OCI-LY3 (cell line): Measurements from ENCODE around the gene NUP98.

Source experiments
- H2AFZ ChIP-seq: fragments of 200-600, 300-600 bp; shearing (Covaris generic); 2 replicates; pipeline ENCODE4 v1.6.0; 2014; ENCODE audit warnings: antibody characterized with exemption, low read depth, low read length
- H3K27ac ChIP-seq: fragments of 200-600, 300-600 bp; sonication (generic); 2 replicates; pipeline ENCODE4 v1.5.1; 2014; ENCODE audit warnings: mild to moderate bottlenecking, low read length, moderate library complexity, mixed read lengths
- H3K27me3 ChIP-seq: fragments of 200-600, 300-600 bp; sonication (generic); 2 replicates; pipeline ENCODE4 v1.6.1; 2014; ENCODE audit warnings: low read depth, low read length, mixed read lengths
- H3K36me3 ChIP-seq: fragments of 200-600, 300-600 bp; sonication (generic); replicated peaks from 2 replicates; pipeline ENCODE3; 2014; ENCODE audit warnings: low read depth, low read length, mixed read lengths
- H3K4me1 ChIP-seq: fragments of 300-600, 200-600 bp; sonication (generic); 2 replicates; pipeline ENCODE4 v1.6.1; 2014; ENCODE audit warnings: low read length, mixed read lengths
- H3K4me2 ChIP-seq: fragments of 200-600, 300-600 bp; sonication (generic); 2 replicates; pipeline ENCODE4 v1.6.1; 2014; ENCODE audit warnings: low read length, mixed read lengths
- H3K4me3 ChIP-seq: fragments of 300-600, 200-600 bp; sonication (generic); 2 replicates; pipeline ENCODE4 v1.5.1; 2014; ENCODE audit warnings: antibody characterized with exemption, mild to moderate bottlenecking, low read length, moderate library complexity
- H3K79me2 ChIP-seq: fragments of 300-600, 200-600 bp; shearing (Covaris generic); 2 replicates; pipeline ENCODE4 v1.6.1; 2014; ENCODE audit warnings: mild to moderate bottlenecking, low read length, mixed read lengths
- H3K9ac ChIP-seq: fragments of 300-600, 200-600 bp; shearing (Covaris generic); 2 replicates; pipeline ENCODE4 v1.6.0; 2014; ENCODE audit warnings: mild to moderate bottlenecking, low read length, moderate library complexity
- H3K9me3 ChIP-seq: fragments of 200-600, 300-600 bp; shearing (Covaris generic); 2 replicates; pipeline ENCODE4 v1.6.1; 2014; ENCODE audit warnings: low read length, mixed read lengths; ENCODE audit not compliant: insufficient read depth
- H4K20me1 ChIP-seq: fragments of 200-600, 300-600 bp; sonication (generic); 2 replicates; pipeline ENCODE4 v1.6.1; 2016; ENCODE audit warnings: low read length, mixed read lengths; ENCODE audit not compliant: insufficient read depth
- EZH2phosphoT487 ChIP-seq: fragments of 200-600 bp; shearing (Covaris generic); IDR thresholded peaks from 2 replicates; pipeline ENCODE4 v1.6.1; 2018; ENCODE audit warnings: antibody characterized with exemption, mixed run types, low read depth
- TF ChIP-seq, protein P1 (sequence below): fragments of 200-600, 300-600 bp; sonication (generic); IDR thresholded peaks from 2 replicates; pipeline ENCODE4 v1.5.1; 2014; ENCODE audit warnings: antibody characterized with exemption, low read length, low read depth

NUP98 gene

DNA sequence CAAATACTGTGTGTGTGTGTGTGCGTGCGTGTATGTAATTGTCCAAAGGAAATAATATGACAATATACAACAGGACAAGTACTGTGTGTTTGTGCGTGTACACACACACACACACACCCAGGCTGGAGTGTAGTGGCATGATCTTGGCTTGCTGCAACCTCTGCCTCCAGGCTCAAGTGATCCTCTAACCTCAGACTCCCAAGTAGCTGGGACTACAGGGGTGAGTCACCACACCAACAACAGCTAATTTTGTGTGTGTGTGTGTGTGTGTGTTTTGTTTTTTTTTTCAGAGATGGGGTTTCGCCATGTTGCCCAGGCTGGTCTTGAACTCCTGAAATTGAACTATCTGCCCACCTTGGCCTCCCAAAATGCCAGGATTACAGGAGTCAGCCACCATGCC is 61.5 kb downstream of the NUP98 start:
- Histone ChIP-seq H3K9ac (no peak overlapping the region), H3K4me1 (no peaks in the 10 kb centered on the region), H4K20me1 (no peaks in the 10 kb centered on the region), H3K4me3 (no peak overlapping the region), H2AFZ (no peak overlapping the region), H3K4me2 (no peak overlapping the region), H3K36me3 (peaks cover 52% of the 10 kb centered on the region), H3K27me3 (no peaks in the 10 kb centered on the region), H3K79me2 (no peaks in the 10 kb centered on the region), H3K9me3 (no peaks in the 10 kb centered on the region), H3K27ac (no peak overlapping the region)
- TF ChIP-seq, protein P1, sequence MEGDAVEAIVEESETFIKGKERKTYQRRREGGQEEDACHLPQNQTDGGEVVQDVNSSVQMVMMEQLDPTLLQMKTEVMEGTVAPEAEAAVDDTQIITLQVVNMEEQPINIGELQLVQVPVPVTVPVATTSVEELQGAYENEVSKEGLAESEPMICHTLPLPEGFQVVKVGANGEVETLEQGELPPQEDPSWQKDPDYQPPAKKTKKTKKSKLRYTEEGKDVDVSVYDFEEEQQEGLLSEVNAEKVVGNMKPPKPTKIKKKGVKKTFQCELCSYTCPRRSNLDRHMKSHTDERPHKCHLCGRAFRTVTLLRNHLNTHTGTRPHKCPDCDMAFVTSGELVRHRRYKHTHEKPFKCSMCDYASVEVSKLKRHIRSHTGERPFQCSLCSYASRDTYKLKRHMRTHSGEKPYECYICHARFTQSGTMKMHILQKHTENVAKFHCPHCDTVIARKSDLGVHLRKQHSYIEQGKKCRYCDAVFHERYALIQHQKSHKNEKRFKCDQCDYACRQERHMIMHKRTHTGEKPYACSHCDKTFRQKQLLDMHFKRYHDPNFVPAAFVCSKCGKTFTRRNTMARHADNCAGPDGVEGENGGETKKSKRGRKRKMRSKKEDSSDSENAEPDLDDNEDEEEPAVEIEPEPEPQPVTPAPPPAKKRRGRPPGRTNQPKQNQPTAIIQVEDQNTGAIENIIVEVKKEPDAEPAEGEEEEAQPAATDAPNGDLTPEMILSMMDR = no peak
- no peak for TF ChIP-seq EZH2phosphoT487

DNA sequence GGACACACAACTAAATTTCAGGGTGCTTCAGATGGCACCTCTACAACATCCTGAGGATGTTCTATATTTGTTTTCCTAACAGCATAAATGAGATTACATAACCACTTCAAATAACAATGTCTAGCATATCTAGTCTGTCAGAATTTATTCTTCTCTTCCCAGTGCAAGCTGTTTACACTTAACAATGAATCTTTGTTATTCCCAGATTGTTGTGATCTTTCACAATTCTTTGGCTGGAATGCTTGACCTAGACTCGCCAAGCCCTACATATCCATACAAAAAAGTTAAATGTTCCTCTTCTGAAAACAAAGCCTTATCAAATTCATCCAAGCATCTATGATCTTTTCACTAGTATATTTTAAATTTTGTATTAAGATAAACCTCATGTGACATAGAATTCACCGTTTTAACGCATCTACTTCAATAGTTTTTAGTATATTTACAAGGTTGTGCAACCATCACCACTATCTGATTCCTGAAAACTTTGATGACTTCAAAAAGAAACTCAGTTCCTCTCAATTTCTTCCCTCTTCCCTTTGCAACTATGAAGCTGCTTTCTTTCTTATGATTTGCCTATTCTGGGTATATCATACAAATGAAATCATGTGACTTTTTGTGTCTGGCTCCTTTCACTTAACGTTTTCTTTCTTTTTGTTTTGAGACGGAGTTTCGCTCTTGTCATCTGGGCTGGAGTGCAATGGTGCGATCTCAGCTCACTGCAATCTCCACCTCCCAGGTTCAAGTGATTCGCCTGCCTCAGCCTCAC is 64.5 kb downstream of the NUP98 start:
- H3K9me3 ChIP-seq = no peaks in the 10 kb centered on the region
- peaks cover 58% of the 10 kb centered on the region for H3K36me3 ChIP-seq
- H3K27me3 ChIP-seq = no peaks in the 10 kb centered on the region
- no peak overlapping the region for H3K4me3 ChIP-seq
- H3K4me1 ChIP-seq = no peaks in the 10 kb centered on the region
- no peaks in the 10 kb centered on the region for H4K20me1 ChIP-seq
- H2AFZ ChIP-seq = no peak overlapping the region
- H3K4me2 ChIP-seq = no peak overlapping the region
- H3K27ac ChIP-seq = no peak overlapping the region
- H3K79me2 ChIP-seq = no peaks in the 10 kb centered on the region
- TF ChIP-seq, protein P1 = no peak
- TF ChIP-seq EZH2phosphoT487 = no peak
- no peak overlapping the region for H3K9ac ChIP-seq

DNA sequence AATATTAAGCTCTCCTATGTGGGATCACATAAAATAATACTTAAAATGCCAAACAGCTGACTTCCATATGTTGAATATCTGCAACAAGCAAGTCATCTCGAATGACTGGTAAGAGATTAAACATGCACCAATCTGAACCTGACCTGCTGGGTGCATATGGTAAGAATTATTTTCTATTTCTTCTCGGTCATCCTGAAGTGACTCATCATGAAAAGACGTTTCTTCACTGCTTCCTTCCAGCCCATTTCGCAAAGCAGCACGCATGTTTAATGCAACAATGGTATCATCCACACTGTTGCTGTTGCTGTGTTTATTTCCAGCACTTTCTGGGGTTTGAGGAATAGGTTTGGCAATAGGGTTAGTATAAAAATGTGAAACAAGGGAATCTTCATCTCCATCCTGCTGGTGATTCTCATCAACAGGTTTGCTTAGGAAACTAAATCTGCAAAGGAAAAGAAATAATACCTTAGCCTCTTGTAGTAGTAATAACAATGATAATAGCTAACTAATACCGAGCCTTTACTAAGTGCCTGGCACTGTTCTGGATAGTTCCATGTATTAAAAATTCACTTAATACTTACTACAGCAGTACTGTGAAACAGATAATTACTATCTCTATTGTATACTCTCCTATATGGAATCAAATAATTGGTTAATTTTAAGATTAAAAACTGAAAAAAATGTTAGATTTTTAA is 74.2 kb downstream of the NUP98 start:
- Histone ChIP-seq H3K4me1 (peaks cover 4% of the 10 kb centered on the region; the same call in 1 of the 2 replicates), H3K9me3 (no peaks in the 10 kb centered on the region), H3K79me2 (peaks cover 3% of the 10 kb centered on the region; the same call in 1 of the 2 replicates), H3K4me2 (no peak overlapping the region), H3K4me3 (no peak overlapping the region), H3K27ac (no peak overlapping the region), H4K20me1 (no peaks in the 10 kb centered on the region), H3K27me3 (no peaks in the 10 kb centered on the region), H2AFZ (no peak overlapping the region), H3K9ac (no peak overlapping the region), H3K36me3 (peaks cover 59% of the 10 kb centered on the region)
- TF ChIP-seq, protein P1 = no peak
- no peak for TF ChIP-seq EZH2phosphoT487

DNA sequence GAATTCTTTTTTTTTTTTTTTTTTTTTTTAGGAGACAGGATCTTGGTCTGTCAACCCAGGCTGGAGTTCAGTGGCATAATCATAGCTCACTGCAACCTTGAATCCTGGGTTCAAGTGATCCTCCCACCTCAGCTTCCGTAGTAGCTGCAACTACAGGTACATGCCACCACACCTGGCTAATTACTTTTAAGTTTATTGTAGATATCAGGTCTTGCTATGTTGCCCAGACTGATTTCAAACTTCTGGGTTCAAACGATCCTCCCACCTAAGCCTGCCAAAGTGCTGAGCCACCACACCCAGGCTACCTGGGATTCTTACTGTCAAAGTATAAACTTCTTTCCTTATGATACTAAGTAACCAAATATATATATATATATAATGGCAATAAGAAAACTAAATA is 75.3 kb downstream of the NUP98 start:
- H2AFZ ChIP-seq = no peak overlapping the region
- H3K27me3 ChIP-seq = no peaks in the 10 kb centered on the region
- H3K4me1 ChIP-seq = peaks cover 4% of the 10 kb centered on the region; the same call in 1 of the 2 replicates
- H3K79me2 ChIP-seq = peaks cover 3% of the 10 kb centered on the region; the same call in 1 of the 2 replicates
- H4K20me1 ChIP-seq = no peaks in the 10 kb centered on the region
- no peak overlapping the region for H3K9ac ChIP-seq
- no peak overlapping the region for H3K27ac ChIP-seq
- no peaks in the 10 kb centered on the region for H3K9me3 ChIP-seq
- TF ChIP-seq EZH2phosphoT487 = no peak
- TF ChIP-seq, protein P1 = no peak
- no peak overlapping the region for H3K4me2 ChIP-seq
- H3K36me3 ChIP-seq = peaks cover 60% of the 10 kb centered on the region
- H3K4me3 ChIP-seq = no peak overlapping the region
